Keratinocyte (primary cell): ENCODE results near the gene CD1D. TPM values are rescaled to one million over a fixed set of nuclear protein-coding genes. Genes with fewer than 3 reads are reported as not detected.

Source experiments
- DNase-seq: peaks from one replicate; pipeline ENCODE4 v3.0.0-alpha.2; 2011; ENCODE audit warnings: low read depth, missing footprints, low spot score
- FAIRE-seq: peaks from 2 replicates; lab custom pipeline; 2011; peaks lifted over from hg19 to GRCh38; lab: Jason Lieb, UNC
- H2AFZ ChIP-seq: 2 replicates; pipeline ENCODE4 v1.6.0; 2012; ENCODE audit warnings: low read length, control low read depth, inconsistent platforms; ENCODE audit not compliant: control insufficient read depth
- H3K27ac ChIP-seq: 2 replicates; pipeline ENCODE4 v1.5.1; 2011; ENCODE audit warnings: low read length; ENCODE audit not compliant: control insufficient read depth, insufficient read depth
- H3K27me3 ChIP-seq: 3 replicates; pipeline ENCODE4 v1.6.0; 2011; ENCODE audit warnings: low read length; ENCODE audit not compliant: control insufficient read depth, insufficient read depth; ENCODE audit errors: extremely low read depth
- H3K36me3 ChIP-seq, 2 experiments: 2 replicates in 1 of 2; 3 replicates in 1 of 2; pipeline ENCODE4 v1.5.1; 2011; ENCODE audit warnings: low read length in 2 of 2, mild to moderate bottlenecking in 1 of 2; ENCODE audit not compliant: control insufficient read depth in 2 of 2, insufficient read depth in 2 of 2; ENCODE audit errors: extremely low read depth in 1 of 2
- H3K4me1 ChIP-seq: 3 replicates; pipeline ENCODE4 v1.5.1; 2011; ENCODE audit warnings: low read length; ENCODE audit not compliant: control insufficient read depth, insufficient read depth; ENCODE audit errors: extremely low read depth
- H3K4me2 ChIP-seq: 3 replicates; pipeline ENCODE4 v1.6.0; 2011; ENCODE audit warnings: low read depth, low read length; ENCODE audit not compliant: control insufficient read depth, insufficient read depth; ENCODE audit errors: extremely low read depth
- H3K4me3 ChIP-seq, 3 experiments: fragments of 200-600 bp in 1 of 3; sonication (generic) in 1 of 3; 2 replicates in 2 of 3; 3 replicates in 1 of 3; pipeline ENCODE4 v1.5.1; 2011 to 2016; ENCODE audit warnings: low read length in 3 of 3, mild to moderate bottlenecking in 3 of 3, control low read depth in 2 of 3, inconsistent platforms in 1 of 3, low read depth in 1 of 3, mixed read lengths in 1 of 3, mixed run types in 1 of 3, moderate library complexity in 1 of 3; ENCODE audit not compliant: control insufficient read depth in 2 of 3, insufficient read depth in 2 of 3; ENCODE audit errors: extremely low read depth in 1 of 3
- H3K79me2 ChIP-seq: 2 replicates; pipeline ENCODE4 v1.6.0; 2012; ENCODE audit warnings: low read length; ENCODE audit not compliant: control insufficient read depth, insufficient read depth
- H3K9ac ChIP-seq: 3 replicates; pipeline ENCODE4 v1.6.0; 2011; ENCODE audit warnings: low read length; ENCODE audit not compliant: control insufficient read depth, insufficient read depth; ENCODE audit errors: extremely low read depth
- H3K9me1 ChIP-seq: 3 replicates; pipeline ENCODE4 v1.6.0; 2011; ENCODE audit warnings: low read length; ENCODE audit not compliant: control insufficient read depth, insufficient read depth; ENCODE audit errors: extremely low read depth
- H3K9me3 ChIP-seq: 2 replicates; pipeline ENCODE4 v1.5.1; 2012; ENCODE audit warnings: low read depth, low read length; ENCODE audit not compliant: control insufficient read depth
- H4K20me1 ChIP-seq: 3 replicates; pipeline ENCODE4 v1.6.0; 2011; ENCODE audit warnings: low read length; ENCODE audit not compliant: control insufficient read depth, insufficient read depth; ENCODE audit errors: extremely low read depth
- CTCF ChIP-seq, 3 experiments: IDR thresholded peaks in 1 of 3; conservative IDR thresholded peaks in 1 of 3; optimal IDR thresholded peaks in 1 of 3; 2 replicates in 2 of 3; 3 replicates in 1 of 3; pipeline versions ENCODE3 to v1.5.1; 2011; ENCODE audit warnings: low read length in 3 of 3, mild to moderate bottlenecking in 3 of 3, moderate library complexity in 2 of 3, control low read depth in 1 of 3, inconsistent platforms in 1 of 3; ENCODE audit not compliant: insufficient read depth in 2 of 3; ENCODE audit errors: extremely low read depth in 1 of 3
- EZH2 ChIP-seq: IDR thresholded peaks from one replicate; pipeline ENCODE4 v1.6.1; 2012; ENCODE audit warnings: inconsistent platforms, mild to moderate bottlenecking, low read length, moderate library complexity
- dilution Hi-C: fragments of 300-500 bp; cut with MboI; formaldehyde crosslinking; loops from one replicate; pipeline ENCODE4 v1.7.0; 2020; ENCODE audit warnings: low sequenced_read_pairs; ENCODE audit not compliant: extremely low pct_ligation_motif_present
- polyA plus RNA-seq, 5 experiments: library from polyadenylated mRNA; depleted of rRNA in 3 of 5; stranded (reverse) in 3 of 5; stranded (forward) in 1 of 5; unstranded in 1 of 5; fragments of >200 nt; gene quantifications; 1 replicate in 1 of 5; 2 replicates in 3 of 5; 3 replicates in 1 of 5; pipeline versions ENCODE4 v1.2.1 to v1.2.3, GENCODE V29; 2011 to 2012; ENCODE audit warnings: missing spikeins in 2 of 5, low read depth in 1 of 5, low replicate concordance in 1 of 5

Gene CD1D
- polyA plus RNA-seq, 1 donor (not counting 4 experiments of a cell fraction or from before 2014, with no cell fraction given) = 2.8 TPM

- TF ChIP-seq EZH2 (no peak), CTCF (optimal IDR thresholded peaks at IDR 0.05 in 1 of 3, IDR thresholded peaks at IDR 0.05 in 1 of 3, conservative IDR thresholded peaks at IDR 0.05 in 1 of 3; ENCODE audit: extremely low read depth in 1 of 3, insufficient read depth in 2 of 3, low read length in 3 of 3) (no peak)
- H4K20me1 ChIP-seq = no peaks in the 10 kb centered on the region
- H3K9me3 ChIP-seq = no peaks in the 10 kb centered on the region
- no peak overlapping the region for H3K27ac ChIP-seq
- peaks cover 1% of the 10 kb centered on the region for H3K4me1 ChIP-seq
- no peak overlapping the region for H2AFZ ChIP-seq
- H3K9me1 ChIP-seq = no peaks in the 10 kb centered on the region
- DNase-seq (no peak), FAIRE-seq (no peak)
- no peaks in the 10 kb centered on the region for H3K27me3 ChIP-seq
- H3K79me2 ChIP-seq = no peaks in the 10 kb centered on the region
- H3K9ac ChIP-seq = no peak overlapping the region
- H3K4me3 ChIP-seq = no peak overlapping the region
- dilution Hi-C loops = no loop called here
- H3K36me3 ChIP-seq = no peaks in the 10 kb centered on the region
- H3K4me2 ChIP-seq = no peak overlapping the region
Observed at GRCh38 chr1:158191299-158191698, 10.6 kb downstream of the CD1D start.

- no peak overlapping the region for H3K27ac ChIP-seq
- dilution Hi-C loops = no loop called here
- no peak for TF ChIP-seq EZH2
- TF ChIP-seq CTCF (optimal IDR thresholded peaks at IDR 0.05 in 1 of 3, IDR thresholded peaks at IDR 0.05 in 1 of 3, conservative IDR thresholded peaks at IDR 0.05 in 1 of 3; ENCODE audit: extremely low read depth in 1 of 3, insufficient read depth in 2 of 3, low read length in 3 of 3) = no peak
- H4K20me1 ChIP-seq = no peaks in the 10 kb centered on the region
- H3K4me1 ChIP-seq = no peaks in the 10 kb centered on the region
- H3K9ac ChIP-seq = no peak overlapping the region
- no peaks in the 10 kb centered on the region for H3K36me3 ChIP-seq
- no peak overlapping the region for H3K4me3 ChIP-seq
- no peaks in the 10 kb centered on the region for H3K9me1 ChIP-seq
- no peaks in the 10 kb centered on the region for H3K79me2 ChIP-seq
- no peaks in the 10 kb centered on the region for H3K27me3 ChIP-seq
- no peaks in the 10 kb centered on the region for H3K9me3 ChIP-seq
- no peak overlapping the region for H2AFZ ChIP-seq
- H3K4me2 ChIP-seq = no peak overlapping the region
- FAIRE-seq (no peak), DNase-seq (no peak)
Observed at GRCh38 chr1:158196461-158196860, 15.8 kb downstream of the CD1D start.
